Skeletal muscle satellite cell (primary cell): ENCODE results near the gene CD80.
"Not testable (repeated sequence)": the region's sequence is repeated elsewhere in the genome, so short reads cannot be mapped to it uniquely, and the experiment has no call there.

Experiments used
- H3K27me3 ChIP-seq: 2 replicates; pipeline ENCODE4 v1.7.0; 2013; ENCODE audit warnings: low read length; ENCODE audit not compliant: control insufficient read depth, insufficient read depth
- H3K36me3 ChIP-seq: 2 replicates; pipeline ENCODE4 v1.7.0; 2013; ENCODE audit warnings: mild to moderate bottlenecking, control low read depth, low read length; ENCODE audit not compliant: insufficient read depth
- H3K4me1 ChIP-seq: 2 replicates; pipeline ENCODE4 v1.7.0; 2013; ENCODE audit warnings: low read length; ENCODE audit not compliant: control insufficient read depth, insufficient read depth
- H3K4me2 ChIP-seq: 2 replicates; pipeline ENCODE4 v1.7.0; 2013; ENCODE audit warnings: mild to moderate bottlenecking, low read length
- H3K4me3 ChIP-seq: 2 replicates; pipeline ENCODE4 v1.7.0; 2013; ENCODE audit warnings: low read length
- H3K9ac ChIP-seq: 2 replicates; pipeline ENCODE4 v1.7.0; 2013; ENCODE audit warnings: mild to moderate bottlenecking, low read depth, low read length, moderate library complexity
- H3K9me3 ChIP-seq: replicated peaks from 2 replicates; pipeline ENCODE4 v1.7.0; 2013; ENCODE audit warnings: mild to moderate bottlenecking, control low read depth, low read length

CD80 gene

GRCh38 chr3:119580067-119580760, 20.8 kb upstream of the CD80 start:
- Histone ChIP-seq H3K4me2 (peak overlapping the region; percentile 88), H3K4me3 (peak overlapping the region; percentile 74), H3K9ac (peak overlapping the region; percentile 92), H3K27me3 (no peaks in the 10 kb centered on the region), H3K4me1 (peaks cover 15% of the 10 kb centered on the region), H3K9me3 (no peaks in the 10 kb centered on the region), H3K36me3 (no peaks in the 10 kb centered on the region)

GRCh38 chr3:119579366-119580066, 20.1 kb upstream of the CD80 start, which contains the start of gene ADPRH:
Gene ADPRH (plus strand): TSS chr3:119579492. CDS start chr3:119582170, 2,678 bp downstream.
- Histone ChIP-seq H3K36me3 (no peaks in the 10 kb centered on the region), H3K9me3 (no peaks in the 10 kb centered on the region), H3K9ac (peak within 1 kb of the TSS; percentile 92), H3K4me1 (peaks cover 14% of the 10 kb centered on the region), H3K4me3 (peak within 1 kb of the TSS; percentile 74), H3K27me3 (no peaks in the 10 kb centered on the region), H3K4me2 (peak within 1 kb of the TSS; percentile 88)

GRCh38 chr3:119575507-119575906, 16.1 kb upstream of the CD80 start:
- Histone ChIP-seq H3K9ac (no peak overlapping the region), H3K4me1 (peaks cover 17% of the 10 kb centered on the region), H3K27me3 (no peaks in the 10 kb centered on the region), H3K4me3 (no peak overlapping the region), H3K4me2 (no peak overlapping the region), H3K36me3 (no peaks in the 10 kb centered on the region), H3K9me3 (no peaks in the 10 kb centered on the region)

- H3K36me3 ChIP-seq = no peaks in the 10 kb centered on the region
- no peak overlapping the region for H3K9ac ChIP-seq
- no peaks in the 10 kb centered on the region for H3K9me3 ChIP-seq
- no peak overlapping the region for H3K4me3 ChIP-seq
- peaks cover 8% of the 10 kb centered on the region for H3K27me3 ChIP-seq
- peaks cover 5% of the 10 kb centered on the region for H3K4me1 ChIP-seq
- H3K4me2 ChIP-seq = no peak overlapping the region
These were observed 12.3 kb upstream of the CD80 start for GRCh38 chr3:119571688-119572087.

GRCh38 chr3:119571230-119571629, 11.8 kb upstream of the CD80 start:
- peaks cover 5% of the 10 kb centered on the region for H3K4me1 ChIP-seq

GRCh38 chr3:119570229-119570628, 10.8 kb upstream of the CD80 start:
- Histone ChIP-seq H3K9ac (no peak overlapping the region), H3K9me3 (no peaks in the 10 kb centered on the region), H3K36me3 (no peaks in the 10 kb centered on the region), H3K4me3 (no peak overlapping the region), H3K4me1 (peaks cover 5% of the 10 kb centered on the region), H3K27me3 (peaks cover 8% of the 10 kb centered on the region), H3K4me2 (no peak overlapping the region)

More at GRCh38 chr3:119571230-119571629, 11.8 kb upstream of the CD80 start:
- Histone ChIP-seq H3K4me2 (no peak overlapping the region), H3K4me3 (no peak overlapping the region), H3K9me3 (no peaks in the 10 kb centered on the region), H3K36me3 (no peaks in the 10 kb centered on the region), H3K9ac (no peak overlapping the region), H3K27me3 (peaks cover 8% of the 10 kb centered on the region)

GRCh38 chr3:119569156-119569555, 9.7 kb upstream of the CD80 start:
- Histone ChIP-seq H3K4me1 (peaks cover 5% of the 10 kb centered on the region), H3K27me3 (peaks cover 8% of the 10 kb centered on the region), H3K9ac (no peak overlapping the region), H3K4me2 (no peak overlapping the region), H3K4me3 (no peak overlapping the region), H3K36me3 (no peaks in the 10 kb centered on the region), H3K9me3 (no peaks in the 10 kb centered on the region)

- not testable (repeated sequence) for H3K4me2 ChIP-seq, H3K9ac ChIP-seq, H3K4me3 ChIP-seq, H3K27me3 ChIP-seq, H3K36me3 ChIP-seq, H3K9me3 ChIP-seq, H3K4me1 ChIP-seq
These were observed 3.9 kb upstream of the CD80 start for GRCh38 chr3:119563334-119563733.

GRCh38 chr3:119562307-119562961, 3.0 kb upstream of the CD80 start:
- no peaks in the 10 kb centered on the region for H3K9me3 ChIP-seq
- H3K36me3 ChIP-seq = no peaks in the 10 kb centered on the region
- no peak overlapping the region for H3K4me2 ChIP-seq
- H3K4me3 ChIP-seq = no peak overlapping the region
- H3K9ac ChIP-seq = no peak overlapping the region
- H3K27me3 ChIP-seq = peaks cover 3% of the 10 kb centered on the region
- H3K4me1 ChIP-seq = no peaks in the 10 kb centered on the region

GRCh38 chr3:119560160-119560559, 746 bp upstream of the CD80 start:
- H3K4me2 ChIP-seq = no peak overlapping the region
- no peaks in the 10 kb centered on the region for H3K36me3 ChIP-seq
- no peaks in the 10 kb centered on the region for H3K4me1 ChIP-seq
- H3K9me3 ChIP-seq = no peaks in the 10 kb centered on the region
- no peak overlapping the region for H3K4me3 ChIP-seq
- H3K9ac ChIP-seq = no peak overlapping the region
- H3K27me3 ChIP-seq = peaks cover 20% of the 10 kb centered on the region

- Histone ChIP-seq H3K4me3 (no peak overlapping the region), H3K36me3 (no peaks in the 10 kb centered on the region), H3K9ac (no peak overlapping the region), H3K9me3 (no peaks in the 10 kb centered on the region), H3K4me1 (no peaks in the 10 kb centered on the region), H3K27me3 (peaks cover 20% of the 10 kb centered on the region), H3K4me2 (no peak overlapping the region)
These were observed 642 bp downstream of the CD80 start for GRCh38 chr3:119558626-119559317.
